ENCODE data around the gene TLK1.

- no peak for TF ChIP-seq CTCF (IDR thresholded peaks at IDR 0.05)
- no peak for TF ChIP-seq POLR2A (IDR thresholded peaks at IDR 0.05)
These were observed 5.3 kb upstream of the TLK1 start for GRCh38 chr2:171165967-171166327.
